M059J (cell line): ENCODE measurements around the gene DNAJB2. TPM values are rescaled to one million over a fixed set of nuclear protein-coding genes. Genes with fewer than 3 reads are reported as not detected.
"Not testable (repeated sequence)": the region's sequence is repeated elsewhere in the genome, so short reads cannot be mapped to it uniquely, and the experiment has no call there.

ENCODE experiments used
- DNase-seq: peaks from one replicate; pipeline ENCODE4 v3.0.0-alpha.2; 2012; ENCODE audit warnings: low read depth
- total RNA-seq: library from RNA; depleted of rRNA; stranded (reverse); fragments of >200 nt; shearing (Covaris generic); gene quantifications from 2 replicates; pipeline ENCODE4 v1.2.3, GENCODE V29; 2014

DNAJB2 gene
- total RNA-seq, 1 experiment from 2014 or later, result 45.9 TPM

DNA sequence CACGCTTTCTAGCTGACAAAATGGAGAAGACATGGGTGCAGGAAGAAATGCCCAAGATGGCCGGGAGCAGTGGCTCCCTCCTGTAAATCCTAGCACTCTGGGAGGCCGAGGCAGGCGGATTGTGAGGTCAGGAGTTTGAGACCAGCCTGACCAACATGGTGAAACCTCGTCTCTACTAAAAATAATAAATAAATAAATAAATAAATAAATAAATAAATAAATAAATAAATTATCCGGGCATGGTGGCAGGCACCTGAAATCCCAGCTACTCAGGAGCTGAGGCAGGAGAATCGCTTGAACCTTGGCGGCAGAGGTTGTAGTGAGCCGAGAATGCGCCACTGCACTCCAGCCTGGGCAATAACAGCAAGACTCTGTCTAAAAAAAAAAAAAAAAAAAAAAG, 20.2 kb upstream of the DNAJB2 start:
- DNase-seq, result not testable (repeated sequence)

DNA sequence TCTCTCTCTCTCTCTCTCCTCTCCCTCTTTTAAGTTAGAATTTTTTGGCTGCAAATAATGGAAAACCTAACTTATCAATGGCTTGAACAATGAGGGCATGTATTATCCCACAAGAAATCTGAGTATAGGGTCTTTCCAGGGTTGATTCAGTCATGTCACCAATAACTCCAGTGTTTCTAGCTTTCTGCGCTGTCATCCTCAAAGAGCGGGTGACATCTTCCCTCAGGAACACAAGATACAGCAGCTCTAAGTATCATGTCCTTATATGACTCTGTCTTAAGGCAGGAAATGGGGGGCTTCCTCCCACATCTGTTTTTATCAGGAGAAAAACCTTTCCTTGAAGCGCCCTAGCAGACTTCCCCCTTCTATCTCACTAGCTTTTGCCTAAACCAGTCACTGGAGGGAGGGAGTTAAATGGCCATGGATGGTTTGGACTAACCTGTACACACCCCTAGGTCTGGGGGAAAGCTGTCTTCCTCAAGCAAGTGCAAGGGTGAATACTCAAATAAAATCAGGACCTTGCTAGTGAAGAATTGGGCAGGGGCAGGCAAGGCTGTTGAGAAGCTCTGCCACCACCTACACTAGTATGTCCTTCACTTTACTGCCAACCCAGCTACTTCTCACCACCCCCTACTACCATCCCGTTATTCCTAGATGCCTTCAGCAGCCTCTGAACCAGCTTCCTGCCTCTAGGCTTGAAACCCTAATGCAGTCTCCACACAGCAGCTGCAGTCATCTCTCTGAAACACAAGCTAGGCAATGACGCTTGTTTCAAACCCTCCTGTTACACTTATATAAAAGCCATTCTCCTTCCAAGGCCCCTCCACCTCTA, 17.9 kb upstream of the DNAJB2 start:
- no peak for DNase-seq

DNA sequence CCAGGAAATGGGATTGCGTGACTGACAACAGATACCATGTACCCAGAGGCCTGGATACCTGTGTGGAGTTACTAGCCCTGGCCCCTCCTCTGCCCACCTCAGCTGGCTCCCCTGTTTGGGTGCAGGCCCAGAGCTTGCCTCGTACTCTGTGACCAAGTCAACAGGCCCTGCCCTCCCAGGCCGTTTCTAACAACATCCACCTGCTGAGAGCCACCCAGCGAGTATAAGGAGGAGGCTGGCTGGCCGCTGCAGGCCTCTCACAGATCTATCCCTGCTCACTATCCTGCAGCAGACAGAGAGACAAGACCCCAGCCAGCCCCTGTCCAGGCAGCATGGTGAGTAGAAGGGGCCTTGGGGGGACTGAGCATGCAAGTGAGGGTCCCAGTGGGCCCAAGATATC, 12.9 kb upstream of the DNAJB2 start:
- no peak for DNase-seq

- no peak for DNase-seq
Measured at GRCh38 chr2:219266886-219267285, 12.3 kb upstream of the DNAJB2 start.

GRCh38 chr2:219268294-219268693, 10.9 kb upstream of the DNAJB2 start:
- no peak for DNase-seq

GRCh38 chr2:219269362-219270054, 9.7 kb upstream of the DNAJB2 start:
- DNase-seq, result no peak

GRCh38 chr2:219270055-219270372, 9.2 kb upstream of the DNAJB2 start:
- DNase-seq, result no peak

GRCh38 chr2:219271021-219271420, 8.1 kb upstream of the DNAJB2 start:
- no peak for DNase-seq

DNA sequence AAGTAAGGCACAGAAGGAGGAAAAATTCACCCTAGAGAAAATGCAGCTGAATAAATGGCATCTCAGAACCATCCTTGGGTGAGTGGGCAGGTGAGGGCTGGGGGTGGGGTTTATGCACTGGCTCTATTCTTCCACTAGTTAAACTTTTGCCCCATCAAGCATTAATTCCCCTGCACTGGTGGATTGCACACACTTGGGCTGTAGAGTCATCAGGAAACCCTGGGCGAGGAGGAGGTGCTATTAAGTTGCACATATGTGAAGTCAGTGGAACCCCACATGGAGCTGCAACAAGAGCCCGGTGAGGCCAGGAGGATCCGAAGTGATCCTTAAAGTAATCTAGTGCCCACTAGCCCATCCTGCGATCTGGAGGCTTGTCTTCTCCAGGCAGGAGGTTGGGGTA, 6.8 kb upstream of the DNAJB2 start:
- DNase-seq, result no peak

- DNase-seq, result peak; percentile 87
Measured at GRCh38 chr2:219272995-219273394, 6.2 kb upstream of the DNAJB2 start.

DNA sequence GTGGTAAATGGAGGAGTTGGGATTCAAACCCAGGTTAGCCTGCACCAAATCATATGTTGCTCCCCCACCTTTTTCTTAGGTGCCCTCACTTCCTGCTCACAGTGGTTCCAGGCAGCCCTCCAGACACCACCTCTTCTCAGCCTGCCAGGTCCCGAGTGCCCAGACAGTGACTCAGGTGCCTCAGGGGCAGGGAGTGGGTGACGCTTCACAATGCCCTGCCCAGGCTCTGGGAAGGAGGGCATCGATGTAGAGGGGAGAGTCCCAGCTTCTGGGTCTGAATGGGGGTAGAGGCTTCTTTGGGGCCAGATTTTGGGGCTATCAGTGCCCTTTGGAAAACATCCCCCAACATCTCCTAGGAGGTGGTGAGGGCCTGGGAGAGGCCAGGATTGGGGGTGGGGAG, 5.2 kb upstream of the DNAJB2 start:
- DNase-seq, result peak; percentile 95

GRCh38 chr2:219274361-219274921, 4.7 kb upstream of the DNAJB2 start:
- DNase-seq, result peak; percentile 96

GRCh38 chr2:219277703-219278654, 1.2 kb upstream of the DNAJB2 start:
- DNase-seq, result peak; percentile 78

DNA sequence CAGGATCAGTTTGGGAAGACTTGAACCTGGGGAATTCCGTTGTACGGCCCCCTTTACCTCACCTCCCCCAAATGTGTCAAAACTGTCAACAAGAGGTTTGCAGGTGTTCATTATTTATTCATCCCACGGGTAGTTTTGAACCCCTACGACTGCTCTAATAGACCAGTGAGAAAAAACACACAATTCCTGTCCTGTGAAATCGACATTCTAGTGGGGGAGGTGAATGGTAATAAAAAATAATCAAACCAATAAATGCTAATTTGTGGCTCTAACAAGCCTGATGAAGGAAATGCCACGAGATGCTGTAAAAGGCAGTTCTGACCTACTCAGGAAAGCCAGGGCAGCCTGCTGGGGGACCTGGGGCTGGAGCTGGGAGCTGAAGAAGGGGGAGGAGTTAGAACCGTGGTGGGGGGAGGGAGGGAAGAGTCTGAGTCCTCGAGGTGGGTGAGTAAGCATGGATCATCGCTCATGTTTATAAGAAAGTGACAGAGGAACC, 463 bp upstream of the DNAJB2 start:
- DNase-seq, result no peak

DNA sequence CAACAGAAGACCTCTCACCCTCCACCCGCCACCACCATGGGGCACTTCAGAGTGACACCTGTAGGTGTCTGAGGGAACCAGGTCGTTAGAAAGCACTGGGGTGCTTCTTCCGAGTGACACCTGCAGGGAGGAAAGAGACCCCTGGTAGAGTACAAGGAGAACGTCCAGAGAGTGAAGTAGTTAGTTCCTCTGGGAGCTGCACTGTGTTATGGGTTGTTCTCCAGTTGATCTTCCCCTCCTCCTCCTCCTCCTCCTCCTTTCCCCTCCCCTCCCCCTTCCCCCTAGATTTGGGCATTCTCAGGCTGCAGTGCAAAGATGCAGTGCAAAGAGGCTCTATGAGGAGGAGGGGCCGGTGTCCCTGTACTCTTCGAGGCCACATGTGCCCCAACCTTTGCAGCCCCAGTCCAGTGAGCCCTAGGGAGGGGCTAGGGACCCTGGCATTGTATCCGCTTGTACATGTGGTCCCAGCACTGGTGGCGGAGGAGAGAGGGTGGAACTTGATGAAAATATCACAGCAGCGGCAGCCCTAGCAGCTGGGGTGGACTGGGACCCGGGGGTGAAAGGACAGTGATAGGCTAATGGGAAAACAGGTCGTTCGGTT, 850 bp downstream of the DNAJB2 start:
- no peak for DNase-seq

- DNase-seq, result no peak
Measured at GRCh38 chr2:219280651-219281050, 1.5 kb downstream of the DNAJB2 start.

DNA sequence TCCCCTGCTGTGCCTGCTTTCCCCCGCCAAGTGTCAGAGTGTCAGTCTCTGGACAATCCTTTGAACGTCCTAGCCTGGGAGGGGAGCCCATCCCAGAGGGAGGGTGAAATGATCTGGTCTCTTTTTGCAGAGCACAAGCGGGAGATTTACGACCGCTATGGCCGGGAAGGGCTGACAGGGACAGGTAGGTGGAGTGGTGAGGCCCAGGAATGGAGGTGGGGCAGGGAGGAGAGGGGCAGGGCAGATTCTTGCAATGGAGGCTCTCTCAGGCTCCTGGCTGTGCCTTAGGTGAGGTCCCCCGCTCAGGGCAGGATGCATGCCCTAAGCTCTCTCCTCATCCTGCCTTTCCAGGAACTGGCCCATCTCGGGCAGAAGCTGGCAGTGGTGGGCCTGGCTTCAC, 2.4 kb downstream of the DNAJB2 start:
- DNase-seq, result no peak

GRCh38 chr2:219282375-219282774, 3.2 kb downstream of the DNAJB2 start:
- DNase-seq, result no peak

DNA sequence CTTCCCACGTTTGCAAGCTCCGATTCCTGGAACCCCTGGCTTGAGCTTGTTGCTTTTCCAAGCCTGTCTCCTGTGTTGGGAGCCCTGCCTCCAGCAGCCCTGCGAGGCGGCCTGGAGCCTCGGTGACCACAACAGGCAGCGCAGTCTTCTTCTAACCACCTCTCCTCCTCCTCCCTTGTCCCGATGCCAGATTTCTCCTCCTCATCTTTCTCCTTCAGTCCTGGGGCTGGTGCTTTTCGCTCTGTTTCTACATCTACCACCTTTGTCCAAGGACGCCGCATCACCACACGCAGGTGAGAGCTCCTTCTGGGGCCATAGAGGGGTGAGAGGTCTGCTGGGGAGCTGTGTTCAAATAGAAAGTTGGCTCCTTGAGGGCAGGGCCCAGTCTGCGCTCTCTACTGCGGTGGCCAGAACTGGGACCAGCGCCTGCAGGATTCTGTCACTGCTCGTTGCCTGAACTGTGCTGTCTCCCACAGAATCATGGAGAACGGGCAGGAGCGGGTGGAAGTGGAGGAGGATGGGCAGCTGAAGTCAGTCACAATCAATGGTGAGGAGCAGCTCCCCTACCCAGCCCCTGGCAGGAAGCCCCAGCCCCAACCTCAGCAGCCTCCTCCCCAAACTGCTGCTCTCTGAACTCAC, 3.9 kb downstream of the DNAJB2 start:
- no peak for DNase-seq

DNA sequence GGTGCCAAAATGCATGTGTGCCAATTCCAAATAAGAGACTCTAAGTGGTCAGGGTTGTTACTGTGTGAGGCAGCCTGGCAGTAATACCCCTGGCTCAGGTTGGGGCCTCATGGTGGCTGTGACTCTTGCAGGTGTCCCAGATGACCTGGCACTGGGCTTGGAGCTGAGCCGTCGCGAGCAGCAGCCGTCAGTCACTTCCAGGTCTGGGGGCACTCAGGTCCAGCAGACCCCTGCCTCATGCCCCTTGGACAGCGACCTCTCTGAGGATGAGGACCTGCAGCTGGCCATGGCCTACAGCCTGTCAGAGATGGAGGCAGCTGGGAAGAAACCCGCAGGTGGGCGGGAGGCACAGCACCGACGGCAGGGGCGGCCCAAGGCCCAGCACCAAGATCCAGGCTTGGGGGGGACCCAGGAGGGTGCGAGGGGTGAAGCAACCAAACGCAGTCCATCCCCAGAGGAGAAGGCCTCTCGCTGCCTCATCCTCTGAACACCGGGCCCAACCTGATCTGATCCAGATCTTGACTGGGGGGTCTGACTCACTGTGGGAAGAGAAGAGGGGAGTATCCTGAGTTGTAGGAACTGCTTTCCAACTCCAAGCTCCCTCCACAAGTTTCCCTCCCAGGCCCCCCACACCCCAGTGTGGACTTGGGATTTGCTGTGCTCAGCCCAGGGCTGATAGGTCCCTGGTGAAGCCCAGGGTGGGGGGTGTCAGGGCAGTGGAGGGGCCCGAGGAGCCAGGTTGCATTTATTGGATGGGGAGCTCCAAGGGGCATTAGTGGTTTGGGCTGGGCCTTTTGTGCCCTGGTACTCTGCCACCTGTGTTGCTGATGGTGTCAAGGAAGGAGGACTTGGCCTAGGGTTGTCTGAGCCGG, 5.6 kb downstream of the DNAJB2 start:
- no peak for DNase-seq
